Measurements from ENCODE around the gene EIF5A2.

EIF5A2 gene

GRCh38 chr3:170852324-170852723, 56.1 kb downstream of the EIF5A2 start:
- DNase-seq (ENCODE audit: low read depth, low spot score) = no peak

DNA sequence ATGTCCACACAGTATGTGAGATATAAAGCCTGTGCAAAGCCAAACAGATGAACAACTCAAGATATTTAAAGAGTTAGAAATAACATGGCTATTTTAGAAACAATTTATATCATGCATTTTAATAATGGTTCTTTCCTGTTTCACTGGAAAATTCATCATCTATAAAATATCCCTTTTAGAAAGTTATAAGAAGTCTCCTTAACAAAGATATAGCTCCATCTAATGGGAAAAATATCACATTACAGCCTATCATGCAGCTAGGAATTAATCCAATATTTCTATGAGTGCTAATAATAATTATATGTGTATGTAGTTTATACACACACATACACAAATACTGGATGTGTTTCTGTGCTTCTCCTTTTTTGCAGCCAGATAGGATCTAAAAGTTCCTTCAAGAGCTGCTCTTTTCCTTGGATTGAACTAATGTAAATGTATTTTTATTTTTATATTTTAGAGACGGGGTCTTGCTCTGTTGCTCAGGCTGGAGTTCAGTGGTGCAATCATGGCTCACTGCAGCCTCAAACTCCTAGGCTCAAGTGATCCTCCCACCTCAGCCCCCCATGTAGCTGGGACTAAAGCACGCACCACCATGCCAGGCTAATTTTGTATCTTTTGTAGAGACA, 60.0 kb downstream of the EIF5A2 start:
- DNase-seq (ENCODE audit: low read depth, low spot score) = no peak

DNA sequence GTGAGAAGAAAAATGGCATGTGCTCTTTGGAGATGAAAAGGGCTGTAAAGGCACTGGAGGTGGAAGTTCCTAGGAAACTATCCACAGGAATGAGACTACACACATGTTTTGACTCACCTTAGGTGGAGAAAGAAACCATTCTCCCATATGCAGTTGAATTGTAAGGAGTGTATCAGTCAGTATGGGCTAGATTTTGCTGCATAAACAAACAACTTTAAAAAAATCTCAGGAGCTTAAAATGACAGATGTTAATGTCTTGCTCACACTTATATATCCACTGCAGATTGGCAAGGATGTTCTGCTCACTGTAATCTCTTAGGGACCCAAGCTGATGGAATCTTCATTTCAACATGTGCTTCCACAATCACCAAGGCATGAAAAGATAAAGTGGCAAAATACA, 64.1 kb downstream of the EIF5A2 start:
- DNase-seq (ENCODE audit: low read depth, low spot score) = no peak

GRCh38 chr3:170840291-170840859, 68.1 kb downstream of the EIF5A2 start:
- no peak for DNase-seq (ENCODE audit: low read depth, low spot score)

GRCh38 chr3:170839518-170840100, 68.8 kb downstream of the EIF5A2 start:
- no peak for DNase-seq (ENCODE audit: low read depth, low spot score)

Measured in iPS DF 19.7 (cell line).